Measurements from ENCODE around the gene SH2D2A.
"Not testable (repeated sequence)": the region's sequence is repeated elsewhere in the genome, so short reads cannot be mapped to it uniquely, and the experiment has no call there.

The SH2D2A gene

DNA sequence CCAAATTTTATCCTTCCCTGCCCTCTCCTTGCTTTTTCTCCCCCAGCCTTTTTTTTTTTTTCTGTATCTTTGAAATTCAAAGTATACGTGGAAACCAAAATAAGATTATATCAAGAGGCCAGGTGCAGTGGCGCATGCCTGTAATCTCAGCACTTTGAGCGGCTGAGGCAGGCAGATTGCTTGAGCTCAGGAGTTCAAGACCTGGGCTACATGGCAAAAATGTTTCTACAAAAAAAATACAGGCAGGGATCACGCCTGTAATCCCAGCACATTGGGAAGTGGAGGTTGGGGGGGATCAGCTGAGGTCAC lies 55.9 kb downstream of the SH2D2A start:
- no peak for DNase-seq (ENCODE audit: low read depth)
- no peaks in the 10 kb centered on the region for H3K9me3 ChIP-seq (ENCODE audit: control insufficient read depth, low read length)
- H3K4me3 ChIP-seq (ENCODE audit: low read length): no peak overlapping the region
- H3K4me1 ChIP-seq (ENCODE audit: control insufficient read depth, insufficient read depth, low read length): peaks cover 2% of the 10 kb centered on the region
- H3K36me3 ChIP-seq (ENCODE audit: control insufficient read depth, insufficient read depth, low read length, severe bottlenecking): no peaks in the 10 kb centered on the region
- H3K27me3 ChIP-seq (replicated peaks; ENCODE audit: control insufficient read depth, insufficient read depth, low read length): no peaks in the 10 kb centered on the region
- H3K9ac ChIP-seq (ENCODE audit: low read length): no peak overlapping the region

- Histone ChIP-seq H3K9me3 (ENCODE audit: control insufficient read depth, low read length) (no peaks in the 10 kb centered on the region), H3K4me3 (ENCODE audit: low read length) (no peak overlapping the region), H3K36me3 (ENCODE audit: control insufficient read depth, insufficient read depth, low read length, severe bottlenecking) (no peaks in the 10 kb centered on the region), H3K4me1 (ENCODE audit: control insufficient read depth, insufficient read depth, low read length) (no peaks in the 10 kb centered on the region), H3K9ac (ENCODE audit: low read length) (no peak overlapping the region), H3K27me3 (replicated peaks; ENCODE audit: control insufficient read depth, insufficient read depth, low read length) (no peaks in the 10 kb centered on the region)
- DNase-seq (ENCODE audit: low read depth): no peak
These were observed 56.4 kb downstream of the SH2D2A start for GRCh38 chr1:156760092-156760795.

GRCh38 chr1:156757572-156758253 lies 58.9 kb downstream of the SH2D2A start:
- H3K9ac ChIP-seq (ENCODE audit: low read length); H3K9me3 ChIP-seq (ENCODE audit: control insufficient read depth, low read length); H3K36me3 ChIP-seq (ENCODE audit: control insufficient read depth, insufficient read depth, low read length, severe bottlenecking); H3K27me3 ChIP-seq (replicated peaks; ENCODE audit: control insufficient read depth, insufficient read depth, low read length); DNase-seq (ENCODE audit: low read depth); H3K4me3 ChIP-seq (ENCODE audit: low read length): not testable (repeated sequence)
- H3K4me1 ChIP-seq (ENCODE audit: control insufficient read depth, insufficient read depth, low read length): peaks cover 12% of the 10 kb centered on the region

DNA sequence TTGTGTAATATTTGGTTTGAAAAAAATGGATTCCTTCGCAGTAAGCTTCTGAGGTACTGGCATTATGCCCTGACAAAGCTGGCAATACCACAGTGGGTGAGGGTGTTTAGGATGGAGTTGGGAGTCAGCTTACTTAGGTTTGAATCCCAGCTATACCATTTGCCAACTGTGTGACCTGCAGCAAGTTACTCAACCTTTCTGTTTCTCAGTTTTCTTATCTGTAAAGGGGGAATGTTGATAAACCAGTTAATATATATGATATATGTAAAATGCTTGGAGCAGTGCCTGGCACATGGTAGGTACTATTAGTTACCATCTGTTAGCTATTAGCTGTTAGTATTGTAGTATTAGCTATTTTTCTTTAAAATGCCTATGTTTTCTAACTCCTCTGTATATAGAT lies 60.3 kb downstream of the SH2D2A start:
- Histone ChIP-seq H3K27me3 (replicated peaks; ENCODE audit: control insufficient read depth, insufficient read depth, low read length) (no peaks in the 10 kb centered on the region), H3K36me3 (ENCODE audit: control insufficient read depth, insufficient read depth, low read length, severe bottlenecking) (no peaks in the 10 kb centered on the region), H3K4me3 (ENCODE audit: low read length) (no peak overlapping the region), H3K4me1 (ENCODE audit: control insufficient read depth, insufficient read depth, low read length) (peaks cover 17% of the 10 kb centered on the region), H3K9ac (ENCODE audit: low read length) (no peak overlapping the region), H3K9me3 (ENCODE audit: control insufficient read depth, low read length) (no peaks in the 10 kb centered on the region)
- DNase-seq (ENCODE audit: low read depth): no peak

Data from adipocyte (in vitro differentiated cells).